SK-N-SH (cell line): ENCODE data around the gene VEGFA.

ENCODE experiments used
- EZH2phosphoT487 ChIP-seq: fragments of 200-600 bp; sonication (generic); IDR thresholded peaks from 2 replicates; pipeline ENCODE4 v1.6.1; 2017; ENCODE audit warnings: low read depth, mixed run types, mild to moderate bottlenecking, antibody characterized with exemption, moderate library complexity, borderline replicate concordance
- FOXJ3 ChIP-seq: sonication (generic); formaldehyde crosslinking; IDR thresholded peaks from 2 replicates; pipeline ENCODE4 v1.5.1; 2020; ENCODE audit warnings: mild to moderate bottlenecking, missing genetic modification reagents
- POLR2AphosphoS5 ChIP-seq: IDR thresholded peaks from 2 replicates; pipeline ENCODE4 v1.6.1; 2012; ENCODE audit warnings: low read depth, low read length
- SIN3A ChIP-seq: IDR thresholded peaks from 2 replicates; pipeline ENCODE4 v1.6.1; 2012; ENCODE audit warnings: low read depth, mild to moderate bottlenecking, low read length, moderate library complexity, borderline replicate concordance
- TF ChIP-seq, protein P1 (sequence below): fragments of 200-600 bp; sonication (generic); IDR thresholded peaks from 2 replicates; pipeline ENCODE4 v1.6.1; 2017; ENCODE audit warnings: antibody characterized with exemption, mild to moderate bottlenecking, moderate library complexity

GRCh38 chr6:43820486-43820885 is 50.5 kb downstream of the VEGFA start:
- TF ChIP-seq, protein P1, sequence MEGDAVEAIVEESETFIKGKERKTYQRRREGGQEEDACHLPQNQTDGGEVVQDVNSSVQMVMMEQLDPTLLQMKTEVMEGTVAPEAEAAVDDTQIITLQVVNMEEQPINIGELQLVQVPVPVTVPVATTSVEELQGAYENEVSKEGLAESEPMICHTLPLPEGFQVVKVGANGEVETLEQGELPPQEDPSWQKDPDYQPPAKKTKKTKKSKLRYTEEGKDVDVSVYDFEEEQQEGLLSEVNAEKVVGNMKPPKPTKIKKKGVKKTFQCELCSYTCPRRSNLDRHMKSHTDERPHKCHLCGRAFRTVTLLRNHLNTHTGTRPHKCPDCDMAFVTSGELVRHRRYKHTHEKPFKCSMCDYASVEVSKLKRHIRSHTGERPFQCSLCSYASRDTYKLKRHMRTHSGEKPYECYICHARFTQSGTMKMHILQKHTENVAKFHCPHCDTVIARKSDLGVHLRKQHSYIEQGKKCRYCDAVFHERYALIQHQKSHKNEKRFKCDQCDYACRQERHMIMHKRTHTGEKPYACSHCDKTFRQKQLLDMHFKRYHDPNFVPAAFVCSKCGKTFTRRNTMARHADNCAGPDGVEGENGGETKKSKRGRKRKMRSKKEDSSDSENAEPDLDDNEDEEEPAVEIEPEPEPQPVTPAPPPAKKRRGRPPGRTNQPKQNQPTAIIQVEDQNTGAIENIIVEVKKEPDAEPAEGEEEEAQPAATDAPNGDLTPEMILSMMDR, result no peak
- TF ChIP-seq EZH2phosphoT487 (no peak), FOXJ3 (CRISPR knock-in tag) (no peak), SIN3A (no peak), POLR2AphosphoS5 (no peak)
